WTC11 (cell line): Measurements from ENCODE around the gene SLCO2A1. TPM values are rescaled to one million over a fixed set of nuclear protein-coding genes. Genes with fewer than 3 reads are reported as not detected.

Experiments used
- ATAC-seq: fragments of 200-7000 bp; cut with Tn5 transposase; 2 replicates; pipeline ENCODE4 v1.10.0; 2021; ENCODE audit warnings: mild to moderate bottlenecking, moderate library complexity
- CTCF ChIA-PET: fragments of 300-600 bp; sonication (Branson Sonifier 250); formaldehyde crosslinking; loops from one replicate; lab custom pipeline; 2021; ENCODE audit warnings: antibody characterized with exemption; lab: Charles Lee
- POLR2A ChIA-PET: fragments of 350-600 bp; sonication (Branson Sonifier 250); formaldehyde crosslinking; loops from one replicate; lab custom pipeline; 2021; ENCODE audit warnings: antibody characterized with exemption; lab: Charles Lee
- DNase-seq: peaks from one replicate; pipeline ENCODE4 v3.0.0; 2021; ENCODE audit warnings: low spot score
- H3K27ac Mint-ChIP-seq: 2 replicates; pipeline ENCODE4 v1.8.0; 2021; ENCODE audit warnings: mixed read lengths
- H3K27me3 Mint-ChIP-seq: 2 replicates; pipeline ENCODE4 v1.8.0; 2021; ENCODE audit warnings: low read depth, mild to moderate bottlenecking, moderate library complexity, mixed read lengths
- H3K36me3 Mint-ChIP-seq: 2 replicates; pipeline ENCODE4 v1.8.0; 2021; ENCODE audit warnings: mixed read lengths
- H3K4me1 Mint-ChIP-seq: 2 replicates; pipeline ENCODE4 v1.8.0; 2022; ENCODE audit warnings: mixed read lengths
- H3K4me3 Mint-ChIP-seq: 2 replicates; pipeline ENCODE4 v1.8.0; 2021; ENCODE audit warnings: mild to moderate bottlenecking, moderate library complexity, mixed read lengths
- H3K9me3 Mint-ChIP-seq: 2 replicates; pipeline ENCODE4 v1.8.0; 2021; ENCODE audit warnings: mixed read lengths
- CBFB ChIP-seq: sonication (generic); formaldehyde crosslinking; IDR thresholded peaks from 2 replicates; pipeline ENCODE4 v1.8.1; 2022; ENCODE audit warnings: mild to moderate bottlenecking, low read depth, missing genetic modification reagents
- CREM ChIP-seq: sonication (generic); formaldehyde crosslinking; IDR thresholded peaks from 2 replicates; pipeline ENCODE4 v1.8.1; 2022; ENCODE audit warnings: mild to moderate bottlenecking, missing genetic modification reagents, moderate library complexity
- ETV6 ChIP-seq: sonication (generic); formaldehyde crosslinking; IDR thresholded peaks from 2 replicates; pipeline ENCODE4 v1.8.1; 2022; ENCODE audit warnings: mild to moderate bottlenecking, missing genetic modification reagents
- FOXP4 ChIP-seq: sonication (generic); formaldehyde crosslinking; IDR thresholded peaks from 2 replicates; pipeline ENCODE4 v1.8.0; 2022; ENCODE audit warnings: mild to moderate bottlenecking, missing genetic modification reagents
- GTF2I ChIP-seq: fragments of 250-450 bp; sonication (Bioruptor Pico); conservative IDR thresholded peaks from 2 replicates; pipeline ENCODE4 v1.4.0; 2021; ENCODE audit warnings: mild to moderate bottlenecking
- IRF1 ChIP-seq: sonication (generic); formaldehyde crosslinking; IDR thresholded peaks from 2 replicates; pipeline ENCODE4 v1.8.0; 2023; ENCODE audit warnings: missing genetic modification reagents
- JUN ChIP-seq: sonication (generic); formaldehyde crosslinking; IDR thresholded peaks from 2 replicates; pipeline ENCODE4 v1.8.0; 2023; ENCODE audit warnings: mild to moderate bottlenecking, missing genetic modification reagents
- KAT7 ChIP-seq: sonication (generic); formaldehyde crosslinking; IDR thresholded peaks from 2 replicates; pipeline ENCODE4 v1.8.1; 2023; ENCODE audit warnings: missing genetic modification reagents, mild to moderate bottlenecking, borderline replicate concordance
- NFATC4 ChIP-seq: fragments of 250-450 bp; sonication (Bioruptor Pico); IDR thresholded peaks from 2 replicates; pipeline ENCODE4 v1.9.0; 2021; ENCODE audit warnings: mild to moderate bottlenecking
- NR1H2 ChIP-seq: sonication (generic); formaldehyde crosslinking; IDR thresholded peaks from 2 replicates; pipeline ENCODE4 v1.9.0; 2021; ENCODE audit warnings: mild to moderate bottlenecking, moderate library complexity, missing genetic modification reagents
- OVOL2 ChIP-seq: fragments of 250-450 bp; sonication (Bioruptor Pico); IDR thresholded peaks from 2 replicates; pipeline ENCODE4 v1.9.0; 2021; ENCODE audit warnings: mild to moderate bottlenecking, borderline replicate concordance
- RELA ChIP-seq: sonication (generic); formaldehyde crosslinking; IDR thresholded peaks from 2 replicates; pipeline ENCODE4 v1.8.1; 2022; ENCODE audit warnings: missing genetic modification reagents, mild to moderate bottlenecking, borderline replicate concordance
- TCF7 ChIP-seq: sonication (generic); formaldehyde crosslinking; IDR thresholded peaks from 2 replicates; pipeline ENCODE4 v1.8.0; 2022; ENCODE audit warnings: mild to moderate bottlenecking, low read depth, missing genetic modification reagents, moderate library complexity
- TEAD1 ChIP-seq: sonication (generic); formaldehyde crosslinking; IDR thresholded peaks from 2 replicates; pipeline ENCODE4 v1.8.0; 2022; ENCODE audit warnings: mild to moderate bottlenecking, missing genetic modification reagents
- ZNF219 ChIP-seq: sonication (generic); formaldehyde crosslinking; IDR thresholded peaks from 2 replicates; pipeline ENCODE4 v1.8.0; 2023; ENCODE audit warnings: missing genetic modification reagents, mild to moderate bottlenecking, borderline replicate concordance
- ZNF396 ChIP-seq: fragments of 250-450 bp; sonication (Bioruptor Pico); IDR thresholded peaks from 2 replicates; pipeline ENCODE4 v1.8.0; 2021; ENCODE audit warnings: mild to moderate bottlenecking, moderate library complexity, borderline replicate concordance
- ZSCAN18 ChIP-seq: fragments of 250-450 bp; sonication (Bioruptor Pico); IDR thresholded peaks from 2 replicates; pipeline ENCODE4 v2.1.2; 2022; ENCODE audit warnings: mild to moderate bottlenecking, moderate library complexity
- total RNA-seq: library from RNA; stranded (reverse); gene quantifications from 3 replicates; pipeline ENCODE4 v1.2.3, GENCODE V29; 2021
- TF ChIP-seq, protein P1 (sequence below): sonication (generic); formaldehyde crosslinking; conservative IDR thresholded peaks from 2 replicates; pipeline ENCODE4 v1.8.1; 2022; ENCODE audit warnings: mild to moderate bottlenecking, missing genetic modification reagents
- TF ChIP-seq, protein P2 (sequence below): sonication (generic); formaldehyde crosslinking; IDR thresholded peaks from 2 replicates; pipeline ENCODE4 v1.8.1; 2023; ENCODE audit warnings: mild to moderate bottlenecking, missing genetic modification reagents, moderate library complexity
- TF ChIP-seq, protein P3 (sequence below): sonication (generic); formaldehyde crosslinking; IDR thresholded peaks from 2 replicates; pipeline ENCODE4 v1.8.1; 2023; ENCODE audit warnings: mild to moderate bottlenecking, moderate library complexity, missing genetic modification reagents
- TF ChIP-seq, protein P4 (sequence below): fragments of 250-450 bp; sonication (Bioruptor Pico); IDR thresholded peaks from 2 replicates; pipeline ENCODE4 v1.9.0; 2021; ENCODE audit warnings: mild to moderate bottlenecking
- TF ChIP-seq, protein P5 (sequence below): sonication (generic); formaldehyde crosslinking; IDR thresholded peaks from 2 replicates; pipeline ENCODE4 v1.8.0; 2022; ENCODE audit warnings: mild to moderate bottlenecking, missing genetic modification reagents

The SLCO2A1 gene
- total RNA-seq, 1 experiment from 2014 or later, result 3.3 TPM

DNA sequence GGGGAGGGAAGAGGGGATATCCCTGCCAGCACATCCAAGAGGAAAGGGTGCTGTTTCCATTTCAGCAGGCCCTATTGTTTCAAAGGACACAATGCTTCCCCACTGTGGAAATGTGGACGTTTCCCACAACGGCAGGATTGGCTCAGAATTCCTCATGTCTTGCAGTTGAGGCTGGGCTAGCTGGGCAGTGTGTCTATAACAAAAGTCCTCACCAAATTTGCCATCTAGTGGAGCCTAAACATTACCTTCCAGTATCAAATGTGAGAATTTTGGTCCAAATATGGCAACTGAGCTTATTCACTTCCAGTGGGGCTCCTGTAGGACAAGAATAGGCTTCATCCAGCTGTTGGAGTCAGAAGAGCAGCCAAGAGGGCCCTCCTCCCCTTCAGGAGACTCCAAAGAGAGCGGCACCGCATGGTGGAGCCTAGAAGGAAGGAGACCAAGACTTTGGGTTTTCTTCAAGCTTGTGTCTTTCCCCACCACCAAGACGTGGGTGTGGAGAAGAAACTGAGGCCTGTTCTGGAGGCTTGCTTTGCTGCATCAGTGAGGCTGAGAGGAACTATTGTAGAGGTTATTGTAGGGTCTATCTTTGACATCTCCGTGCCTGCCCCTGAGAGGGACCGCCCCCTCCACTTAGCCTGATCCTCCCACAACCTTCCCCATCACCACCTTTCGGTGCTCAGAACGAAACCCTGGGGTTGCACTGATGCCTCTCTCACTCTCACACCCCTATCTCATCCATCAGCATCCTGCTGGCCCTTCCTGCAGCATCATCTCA lies 45.3 kb upstream of the SLCO2A1 start:
- Mint-ChIP-seq H3K27me3 (no peaks in the 10 kb centered on the region), H3K36me3 (peaks cover 3% of the 10 kb centered on the region)
- TF ChIP-seq ZNF219 (CRISPR knock-in tag), result no peak
- TF ChIP-seq CBFB (CRISPR knock-in tag), result no peak
- TF ChIP-seq CREM (CRISPR knock-in tag), result no peak
- TF ChIP-seq KAT7 (CRISPR knock-in tag), result no peak
- TF ChIP-seq, protein P1, sequence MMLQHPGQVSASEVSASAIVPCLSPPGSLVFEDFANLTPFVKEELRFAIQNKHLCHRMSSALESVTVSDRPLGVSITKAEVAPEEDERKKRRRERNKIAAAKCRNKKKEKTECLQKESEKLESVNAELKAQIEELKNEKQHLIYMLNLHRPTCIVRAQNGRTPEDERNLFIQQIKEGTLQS (CRISPR knock-in tag), result no peak
- TF ChIP-seq NFATC4 (CRISPR knock-in tag), result no peak
- TF ChIP-seq, protein P2, sequence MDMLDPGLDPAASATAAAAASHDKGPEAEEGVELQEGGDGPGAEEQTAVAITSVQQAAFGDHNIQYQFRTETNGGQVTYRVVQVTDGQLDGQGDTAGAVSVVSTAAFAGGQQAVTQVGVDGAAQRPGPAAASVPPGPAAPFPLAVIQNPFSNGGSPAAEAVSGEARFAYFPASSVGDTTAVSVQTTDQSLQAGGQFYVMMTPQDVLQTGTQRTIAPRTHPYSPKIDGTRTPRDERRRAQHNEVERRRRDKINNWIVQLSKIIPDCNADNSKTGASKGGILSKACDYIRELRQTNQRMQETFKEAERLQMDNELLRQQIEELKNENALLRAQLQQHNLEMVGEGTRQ (CRISPR knock-in tag), result no peak
- no peak for TF ChIP-seq NR1H2 (CRISPR knock-in tag)
- TF ChIP-seq, protein P3, sequence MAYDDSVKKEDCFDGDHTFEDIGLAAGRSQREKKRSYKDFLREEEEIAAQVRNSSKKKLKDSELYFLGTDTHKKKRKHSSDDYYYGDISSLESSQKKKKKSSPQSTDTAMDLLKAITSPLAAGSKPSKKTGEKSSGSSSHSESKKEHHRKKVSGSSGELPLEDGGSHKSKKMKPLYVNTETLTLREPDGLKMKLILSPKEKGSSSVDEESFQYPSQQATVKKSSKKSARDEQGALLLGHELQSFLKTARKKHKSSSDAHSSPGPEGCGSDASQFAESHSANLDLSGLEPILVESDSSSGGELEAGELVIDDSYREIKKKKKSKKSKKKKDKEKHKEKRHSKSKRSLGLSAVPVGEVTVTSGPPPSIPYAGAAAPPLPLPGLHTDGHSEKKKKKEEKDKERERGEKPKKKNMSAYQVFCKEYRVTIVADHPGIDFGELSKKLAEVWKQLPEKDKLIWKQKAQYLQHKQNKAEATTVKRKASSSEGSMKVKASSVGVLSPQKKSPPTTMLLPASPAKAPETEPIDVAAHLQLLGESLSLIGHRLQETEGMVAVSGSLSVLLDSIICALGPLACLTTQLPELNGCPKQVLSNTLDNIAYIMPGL, result no peak
- TF ChIP-seq ZSCAN18, result no peak
- no peak for TF ChIP-seq FOXP4
- TF ChIP-seq, protein P4, sequence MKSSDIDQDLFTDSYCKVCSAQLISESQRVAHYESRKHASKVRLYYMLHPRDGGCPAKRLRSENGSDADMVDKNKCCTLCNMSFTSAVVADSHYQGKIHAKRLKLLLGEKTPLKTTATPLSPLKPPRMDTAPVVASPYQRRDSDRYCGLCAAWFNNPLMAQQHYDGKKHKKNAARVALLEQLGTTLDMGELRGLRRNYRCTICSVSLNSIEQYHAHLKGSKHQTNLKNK (CRISPR knock-in tag), result no peak
- TF ChIP-seq, protein P5, sequence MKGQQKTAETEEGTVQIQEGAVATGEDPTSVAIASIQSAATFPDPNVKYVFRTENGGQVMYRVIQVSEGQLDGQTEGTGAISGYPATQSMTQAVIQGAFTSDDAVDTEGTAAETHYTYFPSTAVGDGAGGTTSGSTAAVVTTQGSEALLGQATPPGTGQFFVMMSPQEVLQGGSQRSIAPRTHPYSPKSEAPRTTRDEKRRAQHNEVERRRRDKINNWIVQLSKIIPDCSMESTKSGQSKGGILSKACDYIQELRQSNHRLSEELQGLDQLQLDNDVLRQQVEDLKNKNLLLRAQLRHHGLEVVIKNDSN (CRISPR knock-in tag), result no peak
- TF ChIP-seq TCF7 (CRISPR knock-in tag), result no peak
- TF ChIP-seq, all 79 proteins: peak for 0
- Mint-ChIP-seq H3K27ac (no peak overlapping the region), H3K4me1 (no peaks in the 10 kb centered on the region), H3K9me3 (peaks cover 8% of the 10 kb centered on the region), H3K4me3 (no peak overlapping the region)
- no peak for ATAC-seq
- CTCF ChIA-PET, result no interaction called here
- DNase-seq, result no peak
- POLR2A ChIA-PET, result no interaction called here

DNA sequence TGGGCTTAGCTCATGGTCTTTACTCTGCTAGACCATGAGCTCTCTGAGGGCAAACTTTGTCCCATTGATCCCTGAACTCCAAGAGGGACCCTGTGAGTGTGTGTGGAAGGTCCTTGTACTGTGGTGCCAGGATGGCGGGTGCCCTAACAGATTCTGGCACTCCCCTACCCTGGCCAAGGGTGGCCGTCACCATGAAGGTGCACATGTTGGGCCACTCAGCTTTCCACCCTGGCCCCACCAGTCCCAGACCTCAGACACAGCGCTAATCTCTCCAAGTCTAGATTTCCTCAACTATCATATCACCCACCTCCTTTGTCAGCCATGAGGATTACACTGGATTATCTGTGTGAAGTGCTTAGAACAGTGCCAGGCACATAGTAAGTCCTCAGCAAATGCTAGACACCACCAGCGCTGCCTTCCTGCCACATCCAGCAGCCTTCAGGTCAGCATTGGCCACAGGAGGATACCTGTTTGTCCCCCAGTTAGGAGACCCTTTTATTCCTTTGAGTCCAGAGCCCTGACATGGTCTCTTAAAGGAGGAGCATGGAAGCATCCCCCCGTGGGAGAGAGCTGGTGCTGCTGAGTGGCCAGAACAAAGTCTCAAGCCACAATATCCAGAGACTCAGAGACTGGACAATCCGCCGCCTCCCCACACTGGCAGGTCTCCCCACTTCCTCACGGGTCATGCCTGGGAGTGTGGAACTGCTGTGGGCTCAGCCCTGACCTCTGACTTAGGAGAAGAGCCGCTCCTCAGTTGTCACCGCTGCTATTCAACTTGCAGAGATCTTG lies 44.5 kb upstream of the SLCO2A1 start:
- no peak overlapping the region for H3K27ac Mint-ChIP-seq
- H3K36me3 Mint-ChIP-seq, result no peaks in the 10 kb centered on the region
- H3K4me3 Mint-ChIP-seq, result no peak overlapping the region
- ATAC-seq, result no peak
- H3K4me1 Mint-ChIP-seq, result no peaks in the 10 kb centered on the region
- POLR2A ChIA-PET, result no interaction called here
- DNase-seq, result no peak
- CTCF ChIA-PET, result no interaction called here
- no peaks in the 10 kb centered on the region for H3K27me3 Mint-ChIP-seq
- H3K9me3 Mint-ChIP-seq, result peaks cover 6% of the 10 kb centered on the region
- TF ChIP-seq ZNF396 (CRISPR knock-in tag) (no peak), JUN (CRISPR knock-in tag) (no peak), ETV6 (CRISPR knock-in tag) (no peak), GTF2I (CRISPR knock-in tag) (no peak), TEAD1 (CRISPR knock-in tag) (no peak), OVOL2 (CRISPR knock-in tag) (no peak), NR1H2 (CRISPR knock-in tag) (no peak), RELA (CRISPR knock-in tag) (no peak), IRF1 (CRISPR knock-in tag) (no peak)
- TF ChIP-seq, protein P2 (CRISPR knock-in tag), result no peak
- TF ChIP-seq, protein P3, result no peak
